Activated CD4-positive, alpha-beta memory T cell treated with anti-CD3 and anti-CD28 coated beads, Interleukin-2, amount 10 ng/mL, durations not matched to agents 7 days and 5 days (primary cell): Measurements from ENCODE around the gene MMEL1. TPM values are rescaled to one million over a fixed set of nuclear protein-coding genes. Genes with fewer than 3 reads are reported as not detected.
A peak's percentile ranks its signal among the peaks of the same experiment; 100 is the strongest.

Experiments used
- CTCF ChIA-PET: fragments of 350-600 bp; sonication (Branson Sonifier 250); formaldehyde crosslinking; loops from one replicate; lab custom pipeline; 2021; ENCODE audit warnings: antibody characterized with exemption, inconsistent platforms; lab: Charles Lee
- POLR2A ChIA-PET: fragments of 350-600 bp; sonication (Branson Sonifier 250); formaldehyde crosslinking; loops from one replicate; lab custom pipeline; 2021; ENCODE audit warnings: antibody characterized with exemption; lab: Charles Lee
- DNase-seq: peaks from one replicate; pipeline ENCODE4 v3.0.0-alpha.2; 2020
- H3K27ac Mint-ChIP-seq: one replicate; pipeline ENCODE4 v1.8.0; 2021; ENCODE audit warnings: mild to moderate bottlenecking, mixed read lengths
- H3K27me3 Mint-ChIP-seq: one replicate; pipeline ENCODE4 v1.8.0; 2021; ENCODE audit warnings: mixed read lengths
- H3K36me3 Mint-ChIP-seq: one replicate; pipeline ENCODE4 v1.8.0; 2021; ENCODE audit warnings: low read depth, mixed read lengths
- H3K4me1 Mint-ChIP-seq: one replicate; pipeline ENCODE4 v1.8.0; 2021; ENCODE audit warnings: mixed read lengths
- H3K4me3 Mint-ChIP-seq: one replicate; pipeline ENCODE4 v1.8.0; 2021; ENCODE audit warnings: mild to moderate bottlenecking, mixed read lengths
- H3K9me3 Mint-ChIP-seq: one replicate; pipeline ENCODE4 v1.8.0; 2021; ENCODE audit warnings: mixed read lengths
- total RNA-seq, 2 experiments: library from RNA; stranded (reverse); gene quantifications; one replicate each; pipeline ENCODE4 v1.2.3, GENCODE V29; 2021

The MMEL1 gene
- total RNA-seq, 2 experiments from 2014 or later = 1.0 to 1.5 TPM

DNA sequence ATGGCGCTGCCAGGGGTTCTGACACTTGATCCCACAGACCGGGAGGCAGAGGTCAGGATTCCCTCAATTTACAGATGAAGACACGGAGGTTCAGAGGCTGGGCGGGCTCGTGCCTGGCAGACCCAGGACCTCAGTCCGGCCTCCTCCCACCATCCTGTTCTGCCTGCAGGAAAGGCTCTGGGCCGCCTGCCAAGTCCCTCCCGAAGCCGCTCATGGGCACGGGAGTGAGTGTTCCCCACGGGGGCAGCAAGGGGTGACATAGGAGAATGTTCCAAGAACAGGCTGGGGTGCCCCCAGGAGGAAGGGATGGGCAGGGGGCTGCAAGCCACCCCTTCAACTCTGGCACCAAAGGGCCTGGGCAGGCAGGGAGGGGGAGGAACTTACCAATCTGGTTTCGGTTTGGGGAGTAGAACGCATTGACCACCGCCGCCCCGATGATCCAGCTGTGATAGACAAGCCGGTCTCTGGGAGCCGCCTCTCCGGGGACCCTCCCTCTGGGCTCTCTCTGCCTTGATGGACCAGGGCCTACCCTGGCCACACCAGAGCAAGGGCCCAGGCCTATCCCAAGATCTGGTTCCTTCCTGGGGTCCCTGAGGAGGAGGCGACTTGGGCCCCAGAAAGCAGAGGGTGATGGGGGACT is 38.7 kb downstream of the MMEL1 start:
- H3K27ac Mint-ChIP-seq = no peak overlapping the region
- H3K4me3 Mint-ChIP-seq = no peak overlapping the region
- POLR2A ChIA-PET = no interaction called here
- peaks cover 3% of the 10 kb centered on the region for H3K36me3 Mint-ChIP-seq
- no peaks in the 10 kb centered on the region for H3K9me3 Mint-ChIP-seq
- peaks cover 3% of the 10 kb centered on the region for H3K4me1 Mint-ChIP-seq
- no peak for DNase-seq
- H3K27me3 Mint-ChIP-seq = peaks cover 6% of the 10 kb centered on the region
- CTCF ChIA-PET = no interaction called here

GRCh38 chr1:2593251-2593878 is 39.5 kb downstream of the MMEL1 start:
- peaks cover 3% of the 10 kb centered on the region for H3K36me3 Mint-ChIP-seq
- POLR2A ChIA-PET = interaction anchor here (0.6 kb wide), 1 partner anchor 16 kb away, joined by 3 read pairs; no protein-coding TSS in a partner anchor
- peaks cover 2% of the 10 kb centered on the region for H3K27me3 Mint-ChIP-seq
- no peaks in the 10 kb centered on the region for H3K9me3 Mint-ChIP-seq
- peaks cover 5% of the 10 kb centered on the region for H3K4me1 Mint-ChIP-seq
- no peak overlapping the region for H3K4me3 Mint-ChIP-seq
- CTCF ChIA-PET = no interaction called here
- DNase-seq = no peak
- H3K27ac Mint-ChIP-seq = no peak overlapping the region

DNA sequence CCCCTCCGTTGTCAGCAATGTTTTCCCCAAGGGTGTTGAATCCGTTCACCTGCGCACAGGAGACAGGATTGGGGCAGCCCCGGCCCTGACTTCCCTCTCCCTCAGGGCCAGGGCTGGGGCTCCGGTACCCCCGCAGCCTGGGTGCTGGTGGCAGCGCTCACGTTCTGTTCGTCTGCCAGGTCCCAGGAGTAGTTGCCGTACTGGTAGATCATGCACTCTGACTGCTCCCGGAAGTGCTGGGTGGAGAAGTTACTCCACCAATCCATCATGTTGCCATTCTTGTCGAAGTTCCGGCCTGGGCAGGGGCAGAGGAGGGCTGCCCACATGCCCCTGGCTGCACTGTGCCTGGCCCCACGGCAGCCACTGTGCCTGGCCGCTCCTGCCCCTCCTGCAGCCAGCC is 40.1 kb downstream of the MMEL1 start:
- ChIA-PET POLR2A (no interaction called here), CTCF (no interaction called here)
- Mint-ChIP-seq H3K36me3 (peaks cover 3% of the 10 kb centered on the region), H3K9me3 (no peaks in the 10 kb centered on the region), H3K4me3 (peak overlapping the region; percentile 17), H3K27me3 (no peaks in the 10 kb centered on the region), H3K27ac (no peak overlapping the region), H3K4me1 (peaks cover 5% of the 10 kb centered on the region)
- DNase-seq = no peak

DNA sequence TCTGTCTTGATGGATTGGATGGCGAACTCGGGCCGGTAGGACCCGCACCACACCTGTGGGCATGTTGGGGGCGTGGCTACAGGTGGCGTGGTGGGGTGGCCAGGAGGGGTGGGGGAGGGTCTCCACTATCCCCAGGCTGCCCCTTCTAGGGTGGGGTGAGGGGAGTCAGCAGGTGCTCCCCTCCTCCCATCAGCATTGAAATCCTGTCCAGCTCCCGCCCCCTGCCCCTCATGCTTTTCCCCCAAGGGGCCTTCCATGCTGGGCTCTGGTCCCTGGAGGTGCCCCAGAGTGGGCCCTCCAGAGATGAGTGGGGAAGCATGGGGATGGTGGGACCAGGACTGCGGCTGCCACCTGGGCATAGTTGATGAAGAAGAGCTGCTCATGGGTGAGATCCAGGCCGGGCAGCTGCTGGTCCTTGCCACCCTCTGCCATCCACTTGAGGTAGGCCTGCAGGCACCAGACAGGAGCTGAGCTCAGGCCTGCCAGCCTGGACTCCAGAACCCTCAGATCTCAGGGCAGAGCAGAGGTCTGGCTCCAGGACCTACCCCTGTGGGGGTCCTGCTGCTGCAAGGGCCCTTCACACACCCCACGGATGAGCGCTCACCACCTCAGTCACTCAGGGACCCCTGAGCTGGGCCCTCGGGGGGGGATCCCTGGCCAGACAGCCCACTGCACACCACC is 41.1 kb downstream of the MMEL1 start:
- no peak for DNase-seq
- peaks cover 3% of the 10 kb centered on the region for H3K36me3 Mint-ChIP-seq
- POLR2A ChIA-PET = no interaction called here
- H3K4me3 Mint-ChIP-seq = no peak overlapping the region
- H3K27me3 Mint-ChIP-seq = no peaks in the 10 kb centered on the region
- no peak overlapping the region for H3K27ac Mint-ChIP-seq
- no peaks in the 10 kb centered on the region for H3K9me3 Mint-ChIP-seq
- peaks cover 5% of the 10 kb centered on the region for H3K4me1 Mint-ChIP-seq
- CTCF ChIA-PET = no interaction called here

DNA sequence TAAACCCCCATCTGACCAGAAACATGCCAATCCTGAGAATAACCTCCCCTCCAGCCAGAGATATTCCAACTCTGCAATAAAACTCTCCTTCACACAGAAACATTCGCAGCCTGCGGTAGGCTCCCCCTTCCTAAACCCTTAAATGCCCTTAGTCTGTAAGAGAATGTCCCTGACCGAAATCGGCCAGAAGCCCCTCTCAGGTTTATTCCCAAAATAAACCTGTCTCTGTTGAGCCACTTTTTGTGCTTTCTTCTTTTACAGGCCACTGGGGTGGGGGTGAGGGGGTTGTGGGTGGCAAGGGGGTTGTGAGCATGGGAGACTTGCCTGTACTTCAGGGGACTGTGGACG is 41.6 kb downstream of the MMEL1 start:
- Mint-ChIP-seq H3K4me1 (peaks cover 5% of the 10 kb centered on the region), H3K4me3 (no peak overlapping the region), H3K9me3 (no peaks in the 10 kb centered on the region), H3K36me3 (peaks cover 3% of the 10 kb centered on the region), H3K27ac (no peak overlapping the region), H3K27me3 (no peaks in the 10 kb centered on the region)
- POLR2A ChIA-PET = no interaction called here
- CTCF ChIA-PET = no interaction called here
- no peak for DNase-seq

- no peak overlapping the region for H3K27ac Mint-ChIP-seq
- DNase-seq = no peak
- peaks cover 6% of the 10 kb centered on the region for H3K4me1 Mint-ChIP-seq
- ChIA-PET POLR2A (no interaction called here), CTCF (no interaction called here)
- peaks cover 3% of the 10 kb centered on the region for H3K36me3 Mint-ChIP-seq
- H3K9me3 Mint-ChIP-seq = no peaks in the 10 kb centered on the region
- H3K4me3 Mint-ChIP-seq = no peak overlapping the region
- H3K27me3 Mint-ChIP-seq = no peaks in the 10 kb centered on the region
Observed at GRCh38 chr1:2590233-2591141, 42.3 kb downstream of the MMEL1 start.

DNA sequence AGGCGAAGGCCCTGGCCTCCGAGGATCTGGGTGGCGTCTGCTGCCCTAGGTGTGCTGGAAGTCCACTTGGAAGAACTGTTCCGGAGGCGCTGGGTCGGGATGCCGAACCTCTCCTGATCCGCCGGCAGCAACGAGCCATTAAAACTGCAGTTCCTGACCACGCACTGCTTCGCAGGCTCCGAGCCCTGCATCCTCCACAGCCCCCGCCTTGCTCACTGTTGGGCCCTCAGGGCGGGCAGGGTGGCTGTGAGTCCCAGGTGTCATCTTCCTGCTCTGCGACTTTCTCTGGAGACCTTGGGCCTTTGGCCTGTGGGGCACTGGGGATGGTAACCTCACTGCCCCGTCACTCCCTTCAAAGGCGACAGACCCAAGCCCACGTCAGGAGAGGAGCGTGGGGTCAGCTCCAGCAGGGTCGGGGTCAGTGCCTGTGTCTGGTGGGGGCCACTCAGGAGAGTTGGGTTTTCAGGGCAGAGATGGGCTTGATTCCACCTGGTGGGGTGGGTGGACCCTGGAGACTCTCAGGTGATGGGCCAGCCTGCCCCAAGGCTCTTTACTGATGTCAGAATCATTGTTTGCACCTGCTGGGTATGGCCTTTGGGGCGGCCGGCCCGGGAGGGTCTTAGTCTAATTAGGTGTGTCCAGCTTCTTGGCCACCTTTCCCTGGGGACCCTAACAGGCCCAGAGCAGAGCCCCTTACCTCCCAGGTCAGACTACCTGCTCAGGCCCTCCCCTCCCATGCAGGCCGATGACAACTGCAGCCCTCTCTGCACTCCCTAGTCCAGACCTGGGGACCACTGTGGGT is 43.2 kb downstream of the MMEL1 start:
- DNase-seq = no peak
- H3K4me3 Mint-ChIP-seq = no peak overlapping the region
- peaks cover 13% of the 10 kb centered on the region for H3K4me1 Mint-ChIP-seq
- no peak overlapping the region for H3K27ac Mint-ChIP-seq
- ChIA-PET POLR2A (no interaction called here), CTCF (no interaction called here)
- no peaks in the 10 kb centered on the region for H3K27me3 Mint-ChIP-seq
- H3K36me3 Mint-ChIP-seq = peaks cover 5% of the 10 kb centered on the region
- no peaks in the 10 kb centered on the region for H3K9me3 Mint-ChIP-seq

- Mint-ChIP-seq H3K4me3 (peak overlapping the region; percentile 21), H3K4me1 (peaks cover 21% of the 10 kb centered on the region), H3K27me3 (no peaks in the 10 kb centered on the region), H3K9me3 (no peaks in the 10 kb centered on the region), H3K27ac (no peak overlapping the region), H3K36me3 (peaks cover 8% of the 10 kb centered on the region)
- no peak for DNase-seq
- ChIA-PET POLR2A (interaction anchor here (3.9 to 7.3 kb wide), 2 partner anchors 11 to 32 kb away, joined by 44 to 169 read pairs; partner anchors contain the start of gene TNFRSF14), CTCF (no interaction called here)
Observed at GRCh38 chr1:2588661-2589430, 44.0 kb downstream of the MMEL1 start.

- Mint-ChIP-seq H3K4me3 (peak overlapping the region; percentile 88), H3K9me3 (no peaks in the 10 kb centered on the region), H3K27ac (no peak overlapping the region), H3K4me1 (peaks cover 28% of the 10 kb centered on the region), H3K36me3 (peaks cover 8% of the 10 kb centered on the region), H3K27me3 (no peaks in the 10 kb centered on the region)
- DNase-seq = no peak
- CTCF ChIA-PET = interaction anchor here (1.0 to 4.6 kb wide), 4 partner anchors 10 to 40 kb away, joined by 3 to 32 read pairs (median 18); partner anchors contain the start of gene TNFRSF14
- POLR2A ChIA-PET = interaction anchor here (2.1 to 7.3 kb wide), 6 partner anchors 10 to 63 kb away, joined by 8 to 169 read pairs (median 37); partner anchors contain the start of genes PANK4 and TNFRSF14
Observed at GRCh38 chr1:2587860-2588571, 44.8 kb downstream of the MMEL1 start.

- ChIA-PET POLR2A (interaction anchor here (0.6 to 7.3 kb wide), 9 partner anchors 9 to 702 kb away, joined by 3 to 169 read pairs (median 19); partner anchors contain the start of genes PANK4, PEX10 and TNFRSF14), CTCF (interaction anchor here (1.0 to 4.6 kb wide), 4 partner anchors 9 to 39 kb away, joined by 3 to 32 read pairs (median 18); partner anchors contain the start of gene TNFRSF14)
- H3K36me3 Mint-ChIP-seq = peaks cover 9% of the 10 kb centered on the region
- DNase-seq = peak; percentile 43
- peaks cover 28% of the 10 kb centered on the region for H3K4me1 Mint-ChIP-seq
- H3K27me3 Mint-ChIP-seq = no peaks in the 10 kb centered on the region
- H3K27ac Mint-ChIP-seq = no peak overlapping the region
- no peaks in the 10 kb centered on the region for H3K9me3 Mint-ChIP-seq
- H3K4me3 Mint-ChIP-seq = peak overlapping the region; percentile 88
Observed at GRCh38 chr1:2587071-2587859, 45.6 kb downstream of the MMEL1 start.
